Measurements from ENCODE around the gene MRM1.

DNA sequence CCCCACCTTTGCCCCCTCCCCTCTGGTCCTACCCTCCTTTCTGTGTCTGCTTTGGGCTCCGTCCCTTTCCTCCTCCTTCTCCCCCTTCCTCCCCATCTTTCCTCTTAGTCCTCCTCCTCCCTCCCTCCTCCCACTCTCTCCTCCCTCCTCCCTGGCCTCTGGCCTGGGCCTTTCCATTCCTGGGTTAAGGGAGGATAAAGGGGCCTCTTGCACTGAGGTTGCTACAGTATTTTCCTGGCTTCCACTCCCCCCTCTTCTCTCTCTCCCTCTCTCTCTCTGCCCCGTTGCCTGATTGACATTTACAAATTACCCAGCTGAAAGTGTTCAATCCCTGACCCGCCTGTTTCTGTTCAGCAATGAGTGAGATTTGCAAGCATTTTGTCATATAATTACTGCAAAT, 44.0 kb downstream of the MRM1 start:
- TF ChIP-seq GTF2I (CRISPR knock-in tag; conservative IDR thresholded peaks at IDR 0.05) (no peak), SP1 (CRISPR knock-in tag; conservative IDR thresholded peaks at IDR 0.05) (no peak), TCF7 (CRISPR knock-in tag; IDR thresholded peaks at IDR 0.05; ENCODE audit: low read depth) (no peak), RELA (CRISPR knock-in tag; IDR thresholded peaks at IDR 0.05; ENCODE audit: borderline replicate concordance) (no peak)
- TF ChIP-seq, protein P1, sequence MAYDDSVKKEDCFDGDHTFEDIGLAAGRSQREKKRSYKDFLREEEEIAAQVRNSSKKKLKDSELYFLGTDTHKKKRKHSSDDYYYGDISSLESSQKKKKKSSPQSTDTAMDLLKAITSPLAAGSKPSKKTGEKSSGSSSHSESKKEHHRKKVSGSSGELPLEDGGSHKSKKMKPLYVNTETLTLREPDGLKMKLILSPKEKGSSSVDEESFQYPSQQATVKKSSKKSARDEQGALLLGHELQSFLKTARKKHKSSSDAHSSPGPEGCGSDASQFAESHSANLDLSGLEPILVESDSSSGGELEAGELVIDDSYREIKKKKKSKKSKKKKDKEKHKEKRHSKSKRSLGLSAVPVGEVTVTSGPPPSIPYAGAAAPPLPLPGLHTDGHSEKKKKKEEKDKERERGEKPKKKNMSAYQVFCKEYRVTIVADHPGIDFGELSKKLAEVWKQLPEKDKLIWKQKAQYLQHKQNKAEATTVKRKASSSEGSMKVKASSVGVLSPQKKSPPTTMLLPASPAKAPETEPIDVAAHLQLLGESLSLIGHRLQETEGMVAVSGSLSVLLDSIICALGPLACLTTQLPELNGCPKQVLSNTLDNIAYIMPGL (CRISPR knock-in tag; IDR thresholded peaks at IDR 0.05) = no peak
- TF ChIP-seq, protein P2, sequence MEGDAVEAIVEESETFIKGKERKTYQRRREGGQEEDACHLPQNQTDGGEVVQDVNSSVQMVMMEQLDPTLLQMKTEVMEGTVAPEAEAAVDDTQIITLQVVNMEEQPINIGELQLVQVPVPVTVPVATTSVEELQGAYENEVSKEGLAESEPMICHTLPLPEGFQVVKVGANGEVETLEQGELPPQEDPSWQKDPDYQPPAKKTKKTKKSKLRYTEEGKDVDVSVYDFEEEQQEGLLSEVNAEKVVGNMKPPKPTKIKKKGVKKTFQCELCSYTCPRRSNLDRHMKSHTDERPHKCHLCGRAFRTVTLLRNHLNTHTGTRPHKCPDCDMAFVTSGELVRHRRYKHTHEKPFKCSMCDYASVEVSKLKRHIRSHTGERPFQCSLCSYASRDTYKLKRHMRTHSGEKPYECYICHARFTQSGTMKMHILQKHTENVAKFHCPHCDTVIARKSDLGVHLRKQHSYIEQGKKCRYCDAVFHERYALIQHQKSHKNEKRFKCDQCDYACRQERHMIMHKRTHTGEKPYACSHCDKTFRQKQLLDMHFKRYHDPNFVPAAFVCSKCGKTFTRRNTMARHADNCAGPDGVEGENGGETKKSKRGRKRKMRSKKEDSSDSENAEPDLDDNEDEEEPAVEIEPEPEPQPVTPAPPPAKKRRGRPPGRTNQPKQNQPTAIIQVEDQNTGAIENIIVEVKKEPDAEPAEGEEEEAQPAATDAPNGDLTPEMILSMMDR (IDR thresholded peaks at IDR 0.05) = no peak
- TF ChIP-seq, protein P3, sequence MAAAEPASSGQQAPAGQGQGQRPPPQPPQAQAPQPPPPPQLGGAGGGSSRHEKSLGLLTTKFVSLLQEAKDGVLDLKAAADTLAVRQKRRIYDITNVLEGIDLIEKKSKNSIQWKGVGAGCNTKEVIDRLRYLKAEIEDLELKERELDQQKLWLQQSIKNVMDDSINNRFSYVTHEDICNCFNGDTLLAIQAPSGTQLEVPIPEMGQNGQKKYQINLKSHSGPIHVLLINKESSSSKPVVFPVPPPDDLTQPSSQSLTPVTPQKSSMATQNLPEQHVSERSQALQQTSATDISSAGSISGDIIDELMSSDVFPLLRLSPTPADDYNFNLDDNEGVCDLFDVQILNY (CRISPR knock-in tag; IDR thresholded peaks at IDR 0.05) = no peak
- TF ChIP-seq, protein P4, sequence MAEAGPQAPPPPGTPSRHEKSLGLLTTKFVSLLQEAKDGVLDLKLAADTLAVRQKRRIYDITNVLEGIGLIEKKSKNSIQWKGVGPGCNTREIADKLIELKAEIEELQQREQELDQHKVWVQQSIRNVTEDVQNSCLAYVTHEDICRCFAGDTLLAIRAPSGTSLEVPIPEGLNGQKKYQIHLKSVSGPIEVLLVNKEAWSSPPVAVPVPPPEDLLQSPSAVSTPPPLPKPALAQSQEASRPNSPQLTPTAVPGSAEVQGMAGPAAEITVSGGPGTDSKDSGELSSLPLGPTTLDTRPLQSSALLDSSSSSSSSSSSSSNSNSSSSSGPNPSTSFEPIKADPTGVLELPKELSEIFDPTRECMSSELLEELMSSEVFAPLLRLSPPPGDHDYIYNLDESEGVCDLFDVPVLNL (CRISPR knock-in tag; IDR thresholded peaks at IDR 0.05; ENCODE audit: borderline replicate concordance, low read depth) = no peak
- TF ChIP-seq, protein P5, sequence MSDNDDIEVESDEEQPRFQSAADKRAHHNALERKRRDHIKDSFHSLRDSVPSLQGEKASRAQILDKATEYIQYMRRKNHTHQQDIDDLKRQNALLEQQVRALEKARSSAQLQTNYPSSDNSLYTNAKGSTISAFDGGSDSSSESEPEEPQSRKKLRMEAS (CRISPR knock-in tag; IDR thresholded peaks at IDR 0.05) = no peak
- TF ChIP-seq, protein P6, sequence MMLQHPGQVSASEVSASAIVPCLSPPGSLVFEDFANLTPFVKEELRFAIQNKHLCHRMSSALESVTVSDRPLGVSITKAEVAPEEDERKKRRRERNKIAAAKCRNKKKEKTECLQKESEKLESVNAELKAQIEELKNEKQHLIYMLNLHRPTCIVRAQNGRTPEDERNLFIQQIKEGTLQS (CRISPR knock-in tag; conservative IDR thresholded peaks at IDR 0.05) = no peak
- TF ChIP-seq, protein P7, sequence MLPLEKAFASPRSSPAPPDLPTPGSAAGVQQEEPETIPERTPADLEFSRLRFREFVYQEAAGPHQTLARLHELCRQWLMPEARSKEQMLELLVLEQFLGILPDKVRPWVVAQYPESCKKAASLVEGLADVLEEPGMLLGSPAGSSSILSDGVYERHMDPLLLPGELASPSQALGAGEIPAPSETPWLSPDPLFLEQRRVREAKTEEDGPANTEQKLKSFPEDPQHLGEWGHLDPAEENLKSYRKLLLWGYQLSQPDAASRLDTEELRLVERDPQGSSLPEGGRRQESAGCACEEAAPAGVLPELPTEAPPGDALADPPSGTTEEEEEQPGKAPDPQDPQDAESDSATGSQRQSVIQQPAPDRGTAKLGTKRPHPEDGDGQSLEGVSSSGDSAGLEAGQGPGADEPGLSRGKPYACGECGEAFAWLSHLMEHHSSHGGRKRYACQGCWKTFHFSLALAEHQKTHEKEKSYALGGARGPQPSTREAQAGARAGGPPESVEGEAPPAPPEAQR (CRISPR knock-in tag; IDR thresholded peaks at IDR 0.05) = no peak
- TF ChIP-seq, protein P8, sequence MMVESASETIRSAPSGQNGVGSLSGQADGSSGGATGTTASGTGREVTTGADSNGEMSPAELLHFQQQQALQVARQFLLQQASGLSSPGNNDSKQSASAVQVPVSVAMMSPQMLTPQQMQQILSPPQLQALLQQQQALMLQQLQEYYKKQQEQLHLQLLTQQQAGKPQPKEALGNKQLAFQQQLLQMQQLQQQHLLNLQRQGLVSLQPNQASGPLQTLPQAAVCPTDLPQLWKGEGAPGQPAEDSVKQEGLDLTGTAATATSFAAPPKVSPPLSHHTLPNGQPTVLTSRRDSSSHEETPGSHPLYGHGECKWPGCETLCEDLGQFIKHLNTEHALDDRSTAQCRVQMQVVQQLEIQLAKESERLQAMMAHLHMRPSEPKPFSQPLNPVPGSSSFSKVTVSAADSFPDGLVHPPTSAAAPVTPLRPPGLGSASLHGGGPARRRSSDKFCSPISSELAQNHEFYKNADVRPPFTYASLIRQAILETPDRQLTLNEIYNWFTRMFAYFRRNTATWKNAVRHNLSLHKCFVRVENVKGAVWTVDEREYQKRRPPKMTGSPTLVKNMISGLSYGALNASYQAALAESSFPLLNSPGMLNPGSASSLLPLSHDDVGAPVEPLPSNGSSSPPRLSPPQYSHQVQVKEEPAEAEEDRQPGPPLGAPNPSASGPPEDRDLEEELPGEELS (CRISPR knock-in tag; IDR thresholded peaks at IDR 0.05) = no peak

All from WTC11 (cell line).